NCI-H2171 treated with DMSO at 0.1 percent for 48 hours (cell line): Measurements from ENCODE around the gene FAM120C.

Source experiments
- DNase-seq: peaks from one replicate; lab custom pipeline; 2025; lab: John Stamatoyannopoulos, UW

Gene FAM120C

GRCh38 chrX:54134269-54134668, 48.8 kb downstream of the FAM120C start:
- DNase-seq: no peak

DNA sequence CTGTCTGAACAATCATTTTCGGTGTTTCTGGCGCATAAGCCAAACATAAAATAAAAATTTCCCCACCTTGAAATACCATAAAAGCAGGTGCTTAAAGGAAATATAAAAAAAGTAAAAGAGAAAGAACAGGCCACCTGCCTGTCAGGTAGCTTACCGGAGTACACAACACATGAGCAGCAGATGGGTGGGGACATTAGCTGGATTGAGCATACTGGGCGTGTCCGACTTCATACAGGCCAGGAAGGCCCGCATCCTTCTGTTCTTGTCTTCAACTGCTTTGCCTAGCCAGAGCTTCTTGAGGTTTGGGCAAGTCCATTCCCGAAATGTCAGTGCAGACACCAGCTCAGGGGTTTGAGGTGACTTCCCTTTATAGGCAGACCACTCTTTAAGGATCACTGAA, 66.7 kb downstream of the FAM120C start:
- no peak for DNase-seq

DNA sequence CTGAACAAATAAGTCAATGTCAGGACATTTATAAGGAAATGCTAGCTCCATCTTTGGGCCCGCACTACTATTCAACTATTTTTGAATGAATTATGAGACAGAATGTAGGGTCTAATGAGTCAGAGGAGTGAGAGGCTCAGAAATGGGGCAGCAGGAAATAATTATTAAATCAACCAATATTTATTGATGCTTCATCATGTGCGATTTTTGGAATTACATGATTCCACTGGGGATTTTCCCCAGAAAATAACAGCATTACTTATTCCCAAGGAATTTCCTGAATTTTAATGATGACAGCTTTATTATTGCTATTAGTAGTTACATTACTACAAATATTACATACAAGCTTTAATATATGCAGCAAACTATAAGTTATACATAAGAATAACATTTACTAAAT, 89.5 kb downstream of the FAM120C start:
- no peak for DNase-seq

GRCh38 chrX:54093159-54093558, 89.9 kb downstream of the FAM120C start:
- no peak for DNase-seq

DNA sequence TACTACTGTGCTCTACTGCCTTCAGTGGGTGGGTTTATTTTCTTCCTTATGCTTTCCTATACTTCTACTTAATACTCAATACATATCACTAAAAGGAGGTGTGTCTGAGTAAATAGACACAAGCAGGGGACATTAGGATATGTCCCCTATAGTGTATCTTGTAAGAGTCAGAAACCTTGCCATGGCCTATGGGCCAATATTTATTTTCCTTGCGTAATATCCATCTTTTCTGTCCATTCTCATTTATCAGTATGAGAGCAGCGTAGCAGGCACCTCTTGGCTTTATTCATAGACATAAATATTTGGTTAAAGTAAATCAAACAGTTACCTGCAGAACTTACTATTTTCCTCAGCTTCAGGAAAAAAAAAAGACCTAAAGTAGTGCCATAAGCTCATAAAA, 92.2 kb downstream of the FAM120C start:
- DNase-seq: no peak

GRCh38 chrX:54089191-54089590, 93.9 kb downstream of the FAM120C start:
- DNase-seq: no peak

GRCh38 chrX:54087661-54088060, 95.4 kb downstream of the FAM120C start:
- no peak for DNase-seq

GRCh38 chrX:54085666-54086065, 97.4 kb downstream of the FAM120C start:
- DNase-seq: no peak

GRCh38 chrX:54076903-54077302, 106.2 kb downstream of the FAM120C start:
- no peak for DNase-seq

GRCh38 chrX:54074826-54075225, 108.2 kb downstream of the FAM120C start:
- no peak for DNase-seq

DNA sequence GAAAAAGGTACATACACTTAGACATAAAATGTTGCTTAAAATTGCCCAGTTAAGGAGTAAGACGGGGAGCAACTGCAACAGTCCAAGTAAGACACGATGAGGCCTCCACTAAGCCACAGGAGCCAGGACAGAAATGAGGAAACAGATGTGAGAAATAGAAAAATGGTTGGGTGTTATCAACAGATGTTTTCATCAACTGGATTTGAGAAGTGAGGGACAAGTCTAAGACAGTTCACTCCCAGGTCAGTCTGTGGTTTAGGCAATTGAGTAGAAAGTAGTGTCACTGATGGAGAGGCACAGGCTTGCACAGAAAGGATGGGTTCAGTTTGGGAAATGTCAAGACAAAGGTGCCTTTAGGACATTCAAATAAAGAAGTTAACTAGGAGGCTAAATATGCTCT, 115.3 kb downstream of the FAM120C start:
- DNase-seq: no peak

DNA sequence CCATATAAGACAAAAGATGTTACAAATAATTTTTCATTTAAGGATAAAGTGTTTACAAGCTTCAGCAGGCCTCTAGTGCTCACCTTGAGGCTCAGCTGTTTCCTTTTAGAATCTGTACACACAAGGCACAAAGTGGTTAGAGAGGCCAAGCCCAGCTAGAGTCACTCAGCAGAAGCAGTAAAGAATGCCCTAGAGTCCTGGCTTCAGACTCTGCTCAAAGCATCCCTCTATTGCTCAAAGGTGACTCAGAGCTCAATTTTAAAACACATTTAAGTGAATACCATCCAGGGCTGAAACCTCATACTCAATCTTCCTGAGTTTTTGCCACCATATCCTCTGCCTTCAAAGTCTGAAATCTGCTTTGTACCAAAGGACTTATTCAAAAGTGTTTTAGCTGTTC, 116.2 kb downstream of the FAM120C start:
- DNase-seq: no peak

DNA sequence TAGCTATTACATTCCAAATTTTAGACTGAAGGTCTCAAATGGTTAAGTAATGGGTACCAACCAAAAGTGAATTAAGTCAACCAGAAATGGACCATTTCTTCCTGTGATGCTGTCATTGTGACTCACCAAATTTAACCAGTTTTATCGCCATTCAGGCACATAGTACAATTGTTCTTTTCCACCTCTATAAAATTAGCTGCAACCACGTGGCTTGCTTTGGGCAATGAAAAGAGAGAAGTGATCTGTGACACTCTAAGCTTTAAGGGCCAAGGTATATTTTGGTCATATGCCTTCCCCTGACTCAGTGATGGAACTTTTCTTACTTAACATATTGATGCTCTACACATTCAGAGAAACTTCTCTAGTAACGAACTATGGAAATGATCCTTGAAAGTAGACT, 118.5 kb downstream of the FAM120C start:
- DNase-seq: no peak

- DNase-seq: no peak
These were observed 119.7 kb downstream of the FAM120C start for GRCh38 chrX:54063361-54063760.

- no peak for DNase-seq
These were observed 133.3 kb downstream of the FAM120C start for GRCh38 chrX:54049801-54050200.

DNA sequence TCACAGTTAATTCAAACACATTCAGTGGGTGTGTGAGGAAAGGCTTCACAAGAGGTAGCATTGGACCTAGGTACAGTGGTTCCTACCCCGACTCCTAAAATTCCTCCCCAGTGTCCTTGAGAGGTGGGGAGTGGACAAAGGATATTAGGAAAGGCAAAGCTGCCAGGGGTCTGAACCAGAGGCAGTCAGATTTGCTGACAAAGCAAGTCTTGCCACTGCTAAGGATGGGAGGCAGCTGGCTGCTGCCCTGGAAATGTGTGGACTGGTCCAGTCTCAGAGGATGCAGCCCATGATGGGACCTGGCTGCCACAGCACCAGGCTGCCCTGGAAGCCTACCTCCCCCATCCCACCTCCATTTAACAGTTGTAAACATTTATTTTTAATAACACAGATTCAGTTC, 134.6 kb downstream of the FAM120C start:
- DNase-seq: no peak

- no peak for DNase-seq
These were observed 137.4 kb downstream of the FAM120C start for GRCh38 chrX:54045563-54046228.

- no peak for DNase-seq
These were observed 138.1 kb downstream of the FAM120C start for GRCh38 chrX:54044877-54045338.

- peak; percentile 94 for DNase-seq
These were observed 138.8 kb downstream of the FAM120C start, which contains the start of gene PHF8 for GRCh38 chrX:54044126-54044876. PHF8 (minus strand) TSS chrX:54044473; CDS start chrX:54042728, 1,745 bp downstream.

- DNase-seq: no peak
These were observed 139.4 kb downstream of the FAM120C start for GRCh38 chrX:54043541-54044125.

- DNase-seq: no peak
These were observed 140.0 kb downstream of the FAM120C start for GRCh38 chrX:54043056-54043455.

DNA sequence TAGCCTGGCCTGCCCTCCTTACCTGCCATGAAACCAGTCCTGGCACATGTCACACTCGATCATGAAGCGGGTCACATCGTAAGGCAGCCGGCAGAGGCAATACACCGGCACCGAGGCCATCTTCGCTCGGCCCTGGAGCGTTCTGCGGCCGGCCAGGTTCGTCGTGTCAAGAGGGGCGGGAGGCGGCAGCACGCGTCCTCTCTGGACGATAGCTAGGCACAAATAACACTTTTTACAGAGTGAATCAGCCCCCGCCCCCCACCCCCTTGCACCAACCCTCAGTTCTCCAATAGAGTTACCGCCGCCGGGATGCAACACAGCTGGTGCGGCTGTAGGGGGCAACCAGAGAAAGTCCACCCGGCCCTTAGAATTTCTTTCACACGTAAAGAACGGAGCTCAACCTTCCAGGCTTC, 140.4 kb downstream of the FAM120C start:
- DNase-seq: peak; percentile 2

- no peak for DNase-seq
These were observed 152.7 kb downstream of the FAM120C start for GRCh38 chrX:54030329-54030728.
